CD14-positive monocyte (primary cell): ENCODE measurements around the gene CAMTA1. TPM values are rescaled to one million over a fixed set of nuclear protein-coding genes. Genes with fewer than 3 reads are reported as not detected.

Experiments
- DNase-seq, 3 donors: peaks; one replicate each; pipeline ENCODE4 v3.0.0-alpha.2; 2011 to 2022
- H2AFZ ChIP-seq: 2 replicates; pipeline ENCODE4 v1.6.0; 2012; ENCODE audit warnings: mild to moderate bottlenecking, low read depth, low read length, inconsistent platforms; ENCODE audit not compliant: insufficient read depth, poor library complexity, severe bottlenecking
- H3K27ac ChIP-seq, 2 donors: 1 replicate in 1 of 2; 2 replicates in 1 of 2; pipeline ENCODE4 v1.5.1; 2012 to 2013; ENCODE audit warnings: low read length in 2 of 2, control low read depth in 1 of 2, inconsistent platforms in 1 of 2, low read depth in 1 of 2, mild to moderate bottlenecking in 1 of 2
- H3K27me3 ChIP-seq, 2 donors: one replicate each; pipeline versions ENCODE4 v1.6.0 to v1.6.1; 2011 to 2013; ENCODE audit warnings: low read length in 2 of 2; ENCODE audit not compliant: control insufficient read depth in 2 of 2, insufficient read depth in 2 of 2
- H3K36me3 ChIP-seq, 2 donors: replicated peaks in 1 of 2; 1 replicate in 1 of 2; 2 replicates in 1 of 2; pipeline versions ENCODE4 v1.5.1 to v1.6.1; 2012 to 2013; ENCODE audit warnings: low read length in 2 of 2, control low read depth in 1 of 2, inconsistent platforms in 1 of 2, mild to moderate bottlenecking in 1 of 2; ENCODE audit not compliant: insufficient read depth in 2 of 2, control insufficient read depth in 1 of 2
- H3K4me1 ChIP-seq, 2 donors: 1 replicate in 1 of 2; 2 replicates in 1 of 2; pipeline versions ENCODE4 v1.5.1 to v1.6.1; 2012 to 2013; ENCODE audit warnings: low read length in 2 of 2, control low read depth in 1 of 2, inconsistent platforms in 1 of 2, mild to moderate bottlenecking in 1 of 2, moderate library complexity in 1 of 2; ENCODE audit not compliant: insufficient read depth in 2 of 2, control insufficient read depth in 1 of 2
- H3K4me2 ChIP-seq: replicated peaks from 2 replicates; pipeline ENCODE3; 2012; ENCODE audit warnings: low read length, moderate library complexity, mild to moderate bottlenecking; ENCODE audit not compliant: poor library complexity, severe bottlenecking; ENCODE audit errors: extremely low read depth
- H3K4me3 ChIP-seq, 3 experiments: fragments of 200-600 bp in 1 of 3; sonication (generic) in 1 of 3; replicated peaks in 1 of 3; 1 replicate in 2 of 3; 2 replicates in 1 of 3; pipeline ENCODE4 v1.5.1; 2011 to 2013; ENCODE audit warnings: low read length in 3 of 3, mild to moderate bottlenecking in 3 of 3, control low read depth in 2 of 3, low read depth in 2 of 3, inconsistent platforms in 1 of 3, moderate library complexity in 1 of 3
- H3K79me2 ChIP-seq: 2 replicates; pipeline ENCODE4 v1.6.0; 2012; ENCODE audit warnings: mild to moderate bottlenecking, control low read depth, inconsistent platforms, low read length, moderate library complexity; ENCODE audit not compliant: insufficient read depth
- H3K9ac ChIP-seq: 2 replicates; pipeline ENCODE4 v1.6.0; 2017; ENCODE audit warnings: low read length, mild to moderate bottlenecking; ENCODE audit not compliant: insufficient read depth, poor library complexity, severe bottlenecking
- H3K9me3 ChIP-seq, 2 donors: replicated peaks in 1 of 2; 1 replicate in 1 of 2; 2 replicates in 1 of 2; pipeline versions ENCODE4 v1.5.1 to v1.6.1; 2012 to 2013; ENCODE audit warnings: low read length in 2 of 2, control low read depth in 1 of 2; ENCODE audit not compliant: control insufficient read depth in 1 of 2, insufficient read depth in 1 of 2
- H4K20me1 ChIP-seq: 2 replicates; pipeline ENCODE4 v1.6.0; 2012; ENCODE audit warnings: mild to moderate bottlenecking, low read length, control low read depth, moderate library complexity; ENCODE audit not compliant: insufficient read depth
- H3K27ac Mint-ChIP-seq, 7 donors: one replicate each; pipeline ENCODE4 v1.8.0; 2020; ENCODE audit warnings: mild to moderate bottlenecking in 7 of 7, mixed read lengths in 7 of 7, moderate library complexity in 6 of 7, inconsistent platforms in 2 of 7
- H3K27me3 Mint-ChIP-seq, 3 donors: one replicate each; pipeline ENCODE4 v1.8.0; 2021 to 2022; ENCODE audit warnings: low read depth in 3 of 3, mild to moderate bottlenecking in 3 of 3, mixed read lengths in 3 of 3, moderate library complexity in 3 of 3, inconsistent platforms in 1 of 3
- H3K36me3 Mint-ChIP-seq, 2 donors: one replicate each; pipeline ENCODE4 v1.8.0; 2020; ENCODE audit warnings: mixed read lengths in 2 of 2, inconsistent platforms in 1 of 2, mild to moderate bottlenecking in 1 of 2
- H3K4me1 Mint-ChIP-seq: one replicate; pipeline ENCODE4 v1.8.0; 2020; ENCODE audit warnings: mild to moderate bottlenecking, mixed read lengths
- H3K4me3 Mint-ChIP-seq, 2 donors: one replicate each; pipeline ENCODE4 v1.8.0; 2020; ENCODE audit warnings: mild to moderate bottlenecking in 2 of 2, mixed read lengths in 2 of 2, moderate library complexity in 1 of 2
- H3K9me3 Mint-ChIP-seq, 7 donors: one replicate each; pipeline ENCODE4 v1.8.0; 2020 to 2022; ENCODE audit warnings: mixed read lengths in 7 of 7, mild to moderate bottlenecking in 6 of 7, moderate library complexity in 6 of 7, inconsistent platforms in 2 of 7
- WGBS: methylation state at CpG from one replicate; pipeline ENCODE4 v1.1.5; 2013; ENCODE audit warnings: missing lambda C conversion rate; ENCODE audit not compliant: insufficient coverage; 5-methylcytosine and 5-hydroxymethylcytosine counted together
- intact Hi-C, 2 donors: fragments of 100-400 bp; cut with micrococcal nuclease; formaldehyde crosslinking; loops; one replicate each; pipeline versions ENCODE4 v1.15.0 to v1.15.1; 2023
- polyA plus RNA-seq, 3 donors: library from polyadenylated mRNA; depleted of rRNA in 1 of 3; unstranded in 2 of 3; stranded (reverse) in 1 of 3; fragments of 300-500 nt in 2 of 3; fragments of >200 nt in 1 of 3; fragmentation: Illumina TruSeq in 2 of 3; gene quantifications; 1 replicate in 2 of 3; 2 replicates in 1 of 3; pipeline ENCODE4 v1.2.3, GENCODE V29; 2012 to 2021
- TF ChIP-seq, protein P1 (sequence below): fragments of 200-600 bp; IDR thresholded peaks from one replicate; pipeline ENCODE4 v1.8.0; 2022; ENCODE audit warnings: antibody characterized with exemption, mild to moderate bottlenecking

CAMTA1 gene
- polyA plus RNA-seq, 3 donors: 52.0 to 89.6 (median 78.3) TPM

DNA sequence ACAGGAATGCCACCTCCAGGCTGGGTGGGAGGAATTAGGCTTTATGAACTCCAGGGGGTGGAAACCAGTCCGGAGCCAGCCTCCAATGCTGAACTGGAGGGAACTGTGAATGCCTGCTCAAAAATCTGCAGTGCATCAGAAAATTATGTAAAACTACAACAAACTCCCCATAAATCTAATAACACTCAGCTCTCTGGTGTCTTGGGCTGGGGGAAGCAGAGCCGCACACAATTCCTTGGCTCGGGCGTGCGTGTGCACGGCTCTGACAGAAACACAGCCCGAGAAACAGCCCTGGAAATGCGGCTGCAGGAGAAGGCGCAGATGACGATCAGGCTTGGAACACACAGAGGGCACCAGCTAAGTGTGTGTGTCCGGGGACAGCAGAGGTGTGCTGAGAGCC is 858.3 kb downstream of the CAMTA1 start:
- 98% methylated on average over 10 of the region's 11 CpGs for WGBS

GRCh38 chr1:7644086-7644485 is 858.8 kb downstream of the CAMTA1 start:
- peaks cover 5 to 7% of the 10 kb centered on the region in 2 donors for H3K4me1 ChIP-seq
- no peak overlapping the region for H3K27ac ChIP-seq
- intact Hi-C loops: loop anchor here in 1 of 2 donors (10.0 kb wide), 1 partner anchor 599 kb away; no protein-coding TSS in a partner anchor
- TF ChIP-seq, protein P1, sequence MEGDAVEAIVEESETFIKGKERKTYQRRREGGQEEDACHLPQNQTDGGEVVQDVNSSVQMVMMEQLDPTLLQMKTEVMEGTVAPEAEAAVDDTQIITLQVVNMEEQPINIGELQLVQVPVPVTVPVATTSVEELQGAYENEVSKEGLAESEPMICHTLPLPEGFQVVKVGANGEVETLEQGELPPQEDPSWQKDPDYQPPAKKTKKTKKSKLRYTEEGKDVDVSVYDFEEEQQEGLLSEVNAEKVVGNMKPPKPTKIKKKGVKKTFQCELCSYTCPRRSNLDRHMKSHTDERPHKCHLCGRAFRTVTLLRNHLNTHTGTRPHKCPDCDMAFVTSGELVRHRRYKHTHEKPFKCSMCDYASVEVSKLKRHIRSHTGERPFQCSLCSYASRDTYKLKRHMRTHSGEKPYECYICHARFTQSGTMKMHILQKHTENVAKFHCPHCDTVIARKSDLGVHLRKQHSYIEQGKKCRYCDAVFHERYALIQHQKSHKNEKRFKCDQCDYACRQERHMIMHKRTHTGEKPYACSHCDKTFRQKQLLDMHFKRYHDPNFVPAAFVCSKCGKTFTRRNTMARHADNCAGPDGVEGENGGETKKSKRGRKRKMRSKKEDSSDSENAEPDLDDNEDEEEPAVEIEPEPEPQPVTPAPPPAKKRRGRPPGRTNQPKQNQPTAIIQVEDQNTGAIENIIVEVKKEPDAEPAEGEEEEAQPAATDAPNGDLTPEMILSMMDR: no peak
- Mint-ChIP-seq H3K27me3 (peaks cover 3 to 9% (median 3%) of the 10 kb centered on the region in 3 donors), H3K27ac (no peak overlapping the region), H3K4me3 (no peak overlapping the region), H3K4me1 (peaks cover 10% of the 10 kb centered on the region), H3K9me3 (peaks cover 0 to 3% (median 0%) of the 10 kb centered on the region in 7 donors), H3K36me3 (no peaks in the 10 kb centered on the region)
- no peak overlapping the region for H2AFZ ChIP-seq
- WGBS: no CpG with 5 or more reads among the region's 3 CpGs
- H3K4me3 ChIP-seq: no peak overlapping the region
- no peaks in the 10 kb centered on the region for H3K79me2 ChIP-seq
- no peak overlapping the region for H3K9ac ChIP-seq
- H3K4me2 ChIP-seq: no peak overlapping the region
- H3K9me3 ChIP-seq: no peaks in the 10 kb centered on the region
- DNase-seq: no peak
- no peaks in the 10 kb centered on the region for H3K27me3 ChIP-seq
- H4K20me1 ChIP-seq: no peaks in the 10 kb centered on the region
- H3K36me3 ChIP-seq: no peaks in the 10 kb centered on the region

More for the DNA sequence above, 858.3 kb downstream of the CAMTA1 start:
- no peaks in the 10 kb centered on the region for H3K9me3 ChIP-seq
- H3K4me3 ChIP-seq: no peak overlapping the region
- TF ChIP-seq, protein P1: no peak
- no peaks in the 10 kb centered on the region for H3K36me3 ChIP-seq
- peaks cover 0 to 3% (median 0%) of the 10 kb centered on the region in 7 donors for H3K9me3 Mint-ChIP-seq
- intact Hi-C loops: loop anchor here in 1 of 2 donors (10.0 kb wide), 1 partner anchor 599 kb away; no protein-coding TSS in a partner anchor
- peaks cover 4% of the 10 kb centered on the region for H3K4me1 Mint-ChIP-seq
- no peak overlapping the region for H3K9ac ChIP-seq
- DNase-seq: no peak
- no peak overlapping the region for H3K27ac Mint-ChIP-seq
- no peak overlapping the region for H3K4me3 Mint-ChIP-seq
- peaks cover 0 to 2% of the 10 kb centered on the region in 2 donors for H3K4me1 ChIP-seq
- H4K20me1 ChIP-seq: no peaks in the 10 kb centered on the region
- no peak overlapping the region for H2AFZ ChIP-seq
- H3K36me3 Mint-ChIP-seq: no peaks in the 10 kb centered on the region
- H3K27me3 ChIP-seq: no peaks in the 10 kb centered on the region
- no peaks in the 10 kb centered on the region for H3K79me2 ChIP-seq
- peaks cover 3 to 9% (median 3%) of the 10 kb centered on the region in 3 donors for H3K27me3 Mint-ChIP-seq
- H3K27ac ChIP-seq: no peak overlapping the region
- no peak overlapping the region for H3K4me2 ChIP-seq
